GM12878 (cell line): ENCODE data around the gene MYL3. TPM values are rescaled to one million over a fixed set of nuclear protein-coding genes. Genes with fewer than 3 reads are reported as not detected.

Source experiments
- ATAC-seq: fragments of 200-7000 bp; cut with Tn5 transposase; 3 replicates; pipeline ENCODE4 v1.9.1; 2020; ENCODE audit warnings: mild to moderate bottlenecking, moderate library complexity
- BruUV-seq: library from RNA; stranded (reverse); fragments of 400-500 nt; replicated peaks from 2 replicates; lab custom pipeline; 2021; lab: Mats Ljungman, UMichigan
- CTCF ChIA-PET: fragments of 300-600 bp; sonication (Branson Sonifier 250); formaldehyde crosslinking; extraction: SDS; loops from one replicate; lab custom pipeline; 2021; ENCODE audit warnings: inconsistent platforms; lab: Yijun Ruan, JAX
- POLR2A ChIA-PET: fragments of 350-600 bp; formaldehyde crosslinking; extraction: SDS; loops from one replicate; lab custom pipeline; 2021; ENCODE audit warnings: inconsistent platforms; lab: Charles Lee
- RAD21 ChIA-PET: fragments of 300-600 bp; sonication (Branson Sonifier 250); formaldehyde crosslinking; loops from one replicate; lab custom pipeline; 2023; ENCODE audit warnings: antibody characterized with exemption; ENCODE audit not compliant: unreplicated experiment; lab: Charles Lee
- SMC1A ChIA-PET: fragments of 300-600 bp; sonication (Branson Sonifier 250); formaldehyde crosslinking; loops from one replicate; lab custom pipeline; 2023; ENCODE audit not compliant: unreplicated experiment, uncharacterized antibody; lab: Charles Lee
- DNase-seq: peaks from one replicate; pipeline ENCODE4 v3.0.0-alpha.2; 2011; ENCODE audit warnings: low read depth, low spot score
- FAIRE-seq: peaks from 3 replicates; lab custom pipeline; 2011; peaks lifted over from hg19 to GRCh38; lab: Jason Lieb, UNC
- H2AFZ ChIP-seq: 2 replicates; pipeline ENCODE4 v1.6.0; 2011; ENCODE audit warnings: low read depth, low read length, control low read depth; ENCODE audit not compliant: control insufficient read depth
- H3K27ac ChIP-seq: 2 replicates; pipeline ENCODE4 v1.5.1; 2011; ENCODE audit warnings: control low read depth; ENCODE audit not compliant: control insufficient read depth, insufficient read depth
- H3K27me3 ChIP-seq, 2 experiments: replicated peaks in 1 of 2; 2 replicates each; pipeline versions ENCODE4 v1.6.0 to v1.6.1; 2011; ENCODE audit warnings: low read length in 1 of 2; ENCODE audit not compliant: control insufficient read depth in 2 of 2, insufficient read depth in 2 of 2
- H3K36me3 ChIP-seq, 2 experiments: 2 replicates each; pipeline ENCODE4 v1.5.1; 2011; ENCODE audit warnings: low read length in 1 of 2; ENCODE audit not compliant: control insufficient read depth in 2 of 2, insufficient read depth in 2 of 2
- H3K4me1 ChIP-seq: 2 replicates; pipeline ENCODE4 v1.6.1; 2011; ENCODE audit warnings: mild to moderate bottlenecking, low read length, moderate library complexity, mixed read lengths; ENCODE audit not compliant: control insufficient read depth, insufficient read depth
- H3K4me2 ChIP-seq: 2 replicates; pipeline ENCODE4 v1.6.0; 2011; ENCODE audit warnings: control low read depth; ENCODE audit not compliant: control insufficient read depth, insufficient read depth
- H3K4me3 ChIP-seq: fragments of 200-600 bp; sonication (generic); 2 replicates; pipeline ENCODE4 v1.5.1; 2016
- H3K79me2 ChIP-seq: 2 replicates; pipeline ENCODE4 v1.6.0; 2011; ENCODE audit warnings: low read length; ENCODE audit not compliant: control insufficient read depth, insufficient read depth
- H3K9ac ChIP-seq: 2 replicates; pipeline ENCODE4 v1.8.0; 2011; ENCODE audit warnings: low read length, control low read depth, mixed read lengths; ENCODE audit not compliant: control insufficient read depth, insufficient read depth
- H3K9me3 ChIP-seq: replicated peaks from 3 replicates; pipeline ENCODE4 v1.5.1; 2011; ENCODE audit warnings: mild to moderate bottlenecking, low read length; ENCODE audit not compliant: control insufficient read depth, insufficient read depth
- H4K20me1 ChIP-seq: 2 replicates; pipeline ENCODE4 v1.6.0; 2011; ENCODE audit not compliant: control insufficient read depth, insufficient read depth
- CTCF ChIP-seq, 3 experiments: IDR thresholded peaks in 2 of 3; conservative IDR thresholded peaks in 1 of 3; 2 replicates each; pipeline ENCODE4 v1.5.1; 2011; ENCODE audit warnings: low read depth in 3 of 3, low read length in 3 of 3, mild to moderate bottlenecking in 3 of 3, control low read depth in 2 of 3, moderate library complexity in 2 of 3, inconsistent platforms in 1 of 3, mixed read lengths in 1 of 3; ENCODE audit not compliant: control insufficient read depth in 2 of 3, insufficient read depth in 1 of 3; ENCODE audit errors: extremely low read depth in 1 of 3
- EED ChIP-seq: sonication (generic); IDR thresholded peaks from 2 replicates; pipeline ENCODE4 v1.6.1; 2016; ENCODE audit warnings: antibody characterized with exemption, low read depth
- ETV6 ChIP-seq, 2 experiments: fragments of 450-650 bp in 1 of 2; IDR thresholded peaks in 1 of 2; conservative IDR thresholded peaks in 1 of 2; 2 replicates each; pipeline ENCODE4 v1.6.1; 2014; ENCODE audit warnings: antibody characterized with exemption in 1 of 2, borderline replicate concordance in 1 of 2, low read depth in 1 of 2, mild to moderate bottlenecking in 1 of 2, moderate library complexity in 1 of 2
- GABPA ChIP-seq: IDR thresholded peaks from 2 replicates; pipeline ENCODE4 v1.6.1; 2014; ENCODE audit warnings: antibody characterized with exemption, low read depth, mild to moderate bottlenecking, inconsistent platforms
- NR2C1 ChIP-seq: fragments of 450-650 bp; IDR thresholded peaks from 2 replicates; pipeline ENCODE4 v1.6.1; 2017; ENCODE audit warnings: antibody characterized with exemption, mild to moderate bottlenecking, moderate library complexity
- NR2F1 ChIP-seq: fragments of 450-650 bp; conservative IDR thresholded peaks from 2 replicates; pipeline ENCODE4 v1.6.1; 2017; ENCODE audit warnings: mild to moderate bottlenecking
- ZSCAN29 ChIP-seq: fragments of 450-650 bp; IDR thresholded peaks from 2 replicates; pipeline ENCODE4 v1.6.1; 2017; ENCODE audit warnings: mild to moderate bottlenecking, moderate library complexity
- WGBS: methylation state at CpG from one replicate; pipeline ENCODE4 v1.1.6; 2016; ENCODE audit warnings: low lambda C conversion rate; ENCODE audit not compliant: insufficient replicate concordance, insufficient coverage; ENCODE audit errors: missing lambda C conversion rate; 5-methylcytosine and 5-hydroxymethylcytosine counted together
- in situ Hi-C: fragments of 300-500 bp; cut with MboI; formaldehyde crosslinking; loops from 9 replicates; pipeline ENCODE4 v1.14.3; 2018; ENCODE audit warnings: mixed read lengths
- intact Hi-C: fragments of 100-400 bp; cut with micrococcal nuclease; formaldehyde crosslinking; loops from one replicate; pipeline ENCODE4 v1.14.2; 2022; ENCODE audit not compliant: unreplicated experiment
- polyA plus RNA-seq, 11 experiments: library from polyadenylated mRNA; depleted of rRNA in 4 of 11; unstranded in 6 of 11; stranded (reverse) in 5 of 11; fragments of >200 nt; fragmentation: Nextera tagmentation in 4 of 11; fragmentation: Illumina TruSeq in 1 of 11; extraction: Ambion mirVana in 4 of 11; extraction: Trizol in 1 of 11; gene quantifications; 1 replicate in 1 of 11; 2 replicates in 10 of 11; pipeline versions ENCODE4 v1.2.1 to v1.2.3, GENCODE V29; 2011 to 2016; ENCODE audit warnings: inconsistent platforms in 2 of 11, missing spikeins in 2 of 11, low read depth in 1 of 11
- total RNA-seq, 4 experiments: library from RNA; depleted of rRNA in 3 of 4; stranded (reverse); fragments of >200 nt in 3 of 4; fragmentation: Illumina TruSeq in 1 of 4; extraction: Trizol in 1 of 4; gene quantifications; 2 replicates each; pipeline versions ENCODE4 v1.2.1 to v1.2.3, GENCODE V29; 2013 to 2021
- TF ChIP-seq, protein P1 (sequence below): fragments of 450-650 bp; IDR thresholded peaks from 2 replicates; pipeline ENCODE4 v1.6.1; 2016; ENCODE audit warnings: mild to moderate bottlenecking, moderate library complexity, borderline replicate concordance

Gene MYL3
- total and polyA plus RNA-seq, 10 of the 15 experiments (the other 5 are each of a cell fraction or from before 2014, with no cell fraction given) = 0.40 TPM; not detected in 9

GRCh38 chr3:46898321-46899150, 35.3 kb upstream of the MYL3 start (continued):
- TF ChIP-seq ETV6 (conservative IDR thresholded peaks at IDR 0.05 in 1 of 2, IDR thresholded peaks at IDR 0.05 in 1 of 2; ENCODE audit: borderline replicate concordance in 1 of 2, low read depth in 1 of 2) (no peak), GABPA (no peak)

- no peak overlapping the region for H3K4me3 ChIP-seq
- no peak overlapping the region for H3K27ac ChIP-seq
- no peaks in the 10 kb centered on the region for H3K36me3 ChIP-seq
- H3K9ac ChIP-seq = no peak overlapping the region
- H3K4me1 ChIP-seq = no peaks in the 10 kb centered on the region; the same call in 1 of the 2 replicates
- ChIA-PET SMC1A (no interaction called here), CTCF (interaction anchor here (0.9 to 1.0 kb wide), 2 partner anchors 32 to 52 kb away, joined by 3 to 5 read pairs; no protein-coding TSS in a partner anchor), POLR2A (no interaction called here), RAD21 (no interaction called here)
- WGBS = 59% methylated on average over 15 of the region's 15 CpGs
- TF ChIP-seq, protein P1, sequence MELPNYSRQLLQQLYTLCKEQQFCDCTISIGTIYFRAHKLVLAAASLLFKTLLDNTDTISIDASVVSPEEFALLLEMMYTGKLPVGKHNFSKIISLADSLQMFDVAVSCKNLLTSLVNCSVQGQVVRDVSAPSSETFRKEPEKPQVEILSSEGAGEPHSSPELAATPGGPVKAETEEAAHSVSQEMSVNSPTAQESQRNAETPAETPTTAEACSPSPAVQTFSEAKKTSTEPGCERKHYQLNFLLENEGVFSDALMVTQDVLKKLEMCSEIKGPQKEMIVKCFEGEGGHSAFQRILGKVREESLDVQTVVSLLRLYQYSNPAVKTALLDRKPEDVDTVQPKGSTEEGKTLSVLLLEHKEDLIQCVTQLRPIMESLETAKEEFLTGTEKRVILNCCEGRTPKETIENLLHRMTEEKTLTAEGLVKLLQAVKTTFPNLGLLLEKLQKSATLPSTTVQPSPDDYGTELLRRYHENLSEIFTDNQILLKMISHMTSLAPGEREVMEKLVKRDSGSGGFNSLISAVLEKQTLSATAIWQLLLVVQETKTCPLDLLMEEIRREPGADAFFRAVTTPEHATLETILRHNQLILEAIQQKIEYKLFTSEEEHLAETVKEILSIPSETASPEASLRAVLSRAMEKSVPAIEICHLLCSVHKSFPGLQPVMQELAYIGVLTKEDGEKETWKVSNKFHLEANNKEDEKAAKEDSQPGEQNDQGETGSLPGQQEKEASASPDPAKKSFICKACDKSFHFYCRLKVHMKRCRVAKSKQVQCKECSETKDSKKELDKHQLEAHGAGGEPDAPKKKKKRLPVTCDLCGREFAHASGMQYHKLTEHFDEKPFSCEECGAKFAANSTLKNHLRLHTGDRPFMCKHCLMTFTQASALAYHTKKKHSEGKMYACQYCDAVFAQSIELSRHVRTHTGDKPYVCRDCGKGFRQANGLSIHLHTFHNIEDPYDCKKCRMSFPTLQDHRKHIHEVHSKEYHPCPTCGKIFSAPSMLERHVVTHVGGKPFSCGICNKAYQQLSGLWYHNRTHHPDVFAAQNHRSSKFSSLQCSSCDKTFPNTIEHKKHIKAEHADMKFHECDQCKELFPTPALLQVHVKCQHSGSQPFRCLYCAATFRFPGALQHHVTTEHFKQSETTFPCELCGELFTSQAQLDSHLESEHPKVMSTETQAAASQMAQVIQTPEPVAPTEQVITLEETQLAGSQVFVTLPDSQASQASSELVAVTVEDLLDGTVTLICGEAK = no peak
- TF ChIP-seq CTCF (IDR thresholded peaks at IDR 0.05 in 2 of 3, conservative IDR thresholded peaks at IDR 0.05 in 1 of 3; ENCODE audit: control insufficient read depth in 2 of 3, extremely low read depth in 1 of 3, insufficient read depth in 1 of 3, low read depth in 3 of 3, low read length in 3 of 3) (peak in 1 of 3 experiments; percentile 24; a peak in 1 of 6 replicates), ZSCAN29 (no peak), NR2F1 (no peak), EED (no peak), NR2C1 (peak; percentile 29; the same call in 1 of the 2 replicates)
- no peaks in the 10 kb centered on the region for H4K20me1 ChIP-seq
- no peaks in the 10 kb centered on the region; a peak in 1 of 4 replicates for H3K27me3 ChIP-seq
- in situ Hi-C loops = loop anchor here (5.0 kb wide), 1 partner anchor 186 kb away; no protein-coding TSS in a partner anchor
- ATAC-seq (peak; percentile 21), DNase-seq (no peak), FAIRE-seq (no peak)
- no peak overlapping the region for H2AFZ ChIP-seq
- H3K9me3 ChIP-seq = no peaks in the 10 kb centered on the region
- H3K79me2 ChIP-seq = no peaks in the 10 kb centered on the region
- intact Hi-C loops = no loop called here
- no peak overlapping the region for H3K4me2 ChIP-seq
- no TSS peak for BruUV-seq
Observed at GRCh38 chr3:46897829-46898320, 34.6 kb upstream of the MYL3 start.
